MM.1S (cell line): ENCODE results near the gene FEZF1.

ENCODE experiments used
- EZH2 ChIP-seq: fragments of 300-600 bp; sonication (generic); optimal IDR thresholded peaks from 2 replicates; pipeline ENCODE3; 2017; ENCODE audit warnings: low read depth, mild to moderate bottlenecking, antibody characterized with exemption, low read length, mixed read lengths
- EZH2phosphoT487 ChIP-seq: fragments of 300-600 bp; sonication (generic); IDR thresholded peaks from 2 replicates; pipeline ENCODE4 v1.6.1; 2018; ENCODE audit warnings: antibody characterized with exemption, low read length
- TF ChIP-seq, protein P1 (sequence below): fragments of 300-600 bp; sonication (generic); IDR thresholded peaks from 2 replicates; pipeline ENCODE4 v1.5.1; 2016; ENCODE audit warnings: antibody characterized with exemption, low read length, mixed read lengths

DNA sequence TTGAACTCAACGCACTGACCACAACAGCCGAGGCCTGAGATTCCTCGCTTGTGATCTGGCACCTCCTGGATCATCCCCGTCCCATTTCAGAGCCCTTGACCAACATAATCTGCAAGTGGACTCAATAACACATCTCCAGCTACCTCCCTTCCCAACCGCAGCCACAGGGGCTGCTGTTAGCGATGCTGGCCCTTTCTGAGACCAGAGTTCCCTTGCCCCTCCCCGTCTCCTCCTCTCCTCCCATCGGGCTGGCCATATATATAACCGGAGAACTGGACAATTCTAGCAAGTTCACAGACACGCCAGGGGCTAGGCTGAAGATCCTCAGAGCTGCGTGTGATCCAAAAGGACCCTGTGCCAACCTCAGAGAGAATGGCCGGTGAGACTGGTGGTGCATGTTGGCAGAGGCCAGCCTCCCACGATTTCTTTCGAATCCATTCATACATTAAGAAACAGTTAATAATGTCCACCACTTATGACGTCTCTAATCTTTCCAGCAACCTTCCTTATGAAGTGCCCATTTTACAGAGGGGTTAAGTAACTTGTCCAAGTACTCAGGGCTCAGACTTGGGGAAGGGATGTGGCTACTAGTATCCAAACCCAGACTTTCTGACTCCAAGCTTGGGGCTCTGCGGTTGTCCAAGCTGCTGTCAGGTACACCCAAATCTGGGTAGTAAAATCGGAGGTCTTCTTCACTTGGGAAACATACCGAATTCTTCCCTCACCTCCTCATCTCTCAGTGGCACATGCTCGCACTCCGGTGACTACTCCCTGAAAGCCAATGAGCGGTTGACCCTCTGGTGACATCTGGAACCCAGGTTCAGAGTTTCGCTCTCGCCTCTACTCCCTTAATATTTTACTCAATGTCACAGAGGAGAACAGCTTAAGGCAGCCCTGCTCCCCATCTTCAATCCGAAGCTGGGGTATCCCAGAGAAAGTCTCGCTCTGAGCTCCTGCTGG lies 11.2 kb upstream of the FEZF1 start:
- TF ChIP-seq, protein P1, sequence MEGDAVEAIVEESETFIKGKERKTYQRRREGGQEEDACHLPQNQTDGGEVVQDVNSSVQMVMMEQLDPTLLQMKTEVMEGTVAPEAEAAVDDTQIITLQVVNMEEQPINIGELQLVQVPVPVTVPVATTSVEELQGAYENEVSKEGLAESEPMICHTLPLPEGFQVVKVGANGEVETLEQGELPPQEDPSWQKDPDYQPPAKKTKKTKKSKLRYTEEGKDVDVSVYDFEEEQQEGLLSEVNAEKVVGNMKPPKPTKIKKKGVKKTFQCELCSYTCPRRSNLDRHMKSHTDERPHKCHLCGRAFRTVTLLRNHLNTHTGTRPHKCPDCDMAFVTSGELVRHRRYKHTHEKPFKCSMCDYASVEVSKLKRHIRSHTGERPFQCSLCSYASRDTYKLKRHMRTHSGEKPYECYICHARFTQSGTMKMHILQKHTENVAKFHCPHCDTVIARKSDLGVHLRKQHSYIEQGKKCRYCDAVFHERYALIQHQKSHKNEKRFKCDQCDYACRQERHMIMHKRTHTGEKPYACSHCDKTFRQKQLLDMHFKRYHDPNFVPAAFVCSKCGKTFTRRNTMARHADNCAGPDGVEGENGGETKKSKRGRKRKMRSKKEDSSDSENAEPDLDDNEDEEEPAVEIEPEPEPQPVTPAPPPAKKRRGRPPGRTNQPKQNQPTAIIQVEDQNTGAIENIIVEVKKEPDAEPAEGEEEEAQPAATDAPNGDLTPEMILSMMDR: no peak
- no peak for TF ChIP-seq EZH2
- no peak for TF ChIP-seq EZH2phosphoT487
